ENCODE measurements around the gene POLR3H. TPM values are rescaled to one million over a fixed set of nuclear protein-coding genes. Genes with fewer than 3 reads are reported as not detected.

The POLR3H gene
- total RNA-seq, 4 donors from 2014 or later: 10.2 to 30.3 (median 19.9) TPM

GRCh38 chr22:41482319-41482935, 61.8 kb downstream of the POLR3H start:
- TF ChIP-seq CTCF (IDR thresholded peaks at IDR 0.05; ENCODE audit: low read depth): no peak

GRCh38 chr22:41481925-41482318, 62.3 kb downstream of the POLR3H start:
- TF ChIP-seq CTCF (IDR thresholded peaks at IDR 0.05; ENCODE audit: low read depth): no peak

- no peak for TF ChIP-seq CTCF (IDR thresholded peaks at IDR 0.05; ENCODE audit: low read depth)
Measured at GRCh38 chr22:41481131-41481830, 63.0 kb downstream of the POLR3H start.

GRCh38 chr22:41480397-41480735, 63.9 kb downstream of the POLR3H start:
- TF ChIP-seq CTCF (IDR thresholded peaks at IDR 0.05; ENCODE audit: low read depth): no peak

GRCh38 chr22:41479671-41480396, 64.4 kb downstream of the POLR3H start:
- TF ChIP-seq CTCF (IDR thresholded peaks at IDR 0.05; ENCODE audit: low read depth): no peak

- no peak for TF ChIP-seq CTCF (IDR thresholded peaks at IDR 0.05; ENCODE audit: low read depth)
Measured at GRCh38 chr22:41478891-41479521, 65.3 kb downstream of the POLR3H start.

- TF ChIP-seq CTCF (IDR thresholded peaks at IDR 0.05; ENCODE audit: low read depth): no peak
Measured at GRCh38 chr22:41478473-41478872, 65.8 kb downstream of the POLR3H start.
